Ammon's horn (tissue), 1 donor: ENCODE measurements around the gene FAM76A.
"Not testable (repeated sequence)": the region's sequence is repeated elsewhere in the genome, so short reads cannot be mapped to it uniquely, and the experiment has no call there.

Experiments used
- DNase-seq: peaks from one replicate; pipeline ENCODE4 v3.0.0-alpha.2; 2016; ENCODE audit warnings: low spot score

Gene FAM76A

GRCh38 chr1:27724961-27725373 is 794 bp upstream of the FAM76A start:
- peak; percentile 4 for DNase-seq

DNA sequence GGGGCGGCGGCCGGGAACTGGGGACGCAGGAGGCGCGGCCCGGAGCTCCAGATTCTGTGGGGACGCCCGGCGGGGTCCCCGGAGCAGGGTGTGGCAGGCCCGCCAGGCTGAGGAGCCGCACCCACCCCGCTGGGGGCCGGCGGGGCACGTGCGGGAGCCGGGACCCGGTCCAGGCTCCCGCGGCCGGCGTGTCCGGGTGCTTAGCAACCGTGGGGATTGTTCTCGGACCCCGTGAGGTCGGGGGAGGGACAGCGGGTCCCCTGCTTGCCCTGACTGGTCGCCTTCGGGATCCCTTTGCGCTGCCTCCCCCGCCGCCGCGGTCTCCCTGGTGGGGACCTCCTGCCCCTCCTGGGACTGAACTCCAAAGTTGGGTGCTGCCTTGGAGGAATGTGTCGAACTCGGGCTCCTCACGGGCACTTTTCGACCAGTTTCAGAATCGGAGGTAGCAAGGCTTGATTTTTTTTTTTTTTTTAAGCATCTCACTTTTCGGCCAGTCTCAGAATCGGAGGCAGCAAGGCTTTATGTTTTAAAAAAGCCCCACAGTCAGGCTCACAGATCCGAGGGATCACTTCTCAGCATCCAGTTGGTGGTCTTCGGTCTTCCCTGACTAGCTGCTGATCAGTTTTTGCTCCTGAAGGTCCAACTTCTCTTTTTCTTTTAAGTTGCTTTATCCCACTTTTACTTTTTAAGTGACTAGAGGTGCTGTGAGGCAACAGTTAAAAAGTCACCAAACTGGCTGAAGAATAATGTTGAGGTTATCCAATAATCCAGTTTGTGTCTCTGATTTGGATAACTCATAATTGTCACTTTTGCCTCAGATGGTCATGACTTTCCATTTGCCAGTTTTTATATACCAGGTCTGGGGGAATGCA is 648 bp downstream of the FAM76A start:
- DNase-seq: peak; percentile 61

- DNase-seq: no peak
Measured at GRCh38 chr1:27727126-27727525, 1.4 kb downstream of the FAM76A start.

- DNase-seq: no peak
Measured at GRCh38 chr1:27736252-27736651, 10.5 kb downstream of the FAM76A start.

GRCh38 chr1:27741121-27741520 is 15.4 kb downstream of the FAM76A start:
- no peak for DNase-seq

- no peak for DNase-seq
Measured at GRCh38 chr1:27744556-27744955, 18.8 kb downstream of the FAM76A start.

- DNase-seq: no peak
Measured at GRCh38 chr1:27745466-27745865, 19.7 kb downstream of the FAM76A start.

DNA sequence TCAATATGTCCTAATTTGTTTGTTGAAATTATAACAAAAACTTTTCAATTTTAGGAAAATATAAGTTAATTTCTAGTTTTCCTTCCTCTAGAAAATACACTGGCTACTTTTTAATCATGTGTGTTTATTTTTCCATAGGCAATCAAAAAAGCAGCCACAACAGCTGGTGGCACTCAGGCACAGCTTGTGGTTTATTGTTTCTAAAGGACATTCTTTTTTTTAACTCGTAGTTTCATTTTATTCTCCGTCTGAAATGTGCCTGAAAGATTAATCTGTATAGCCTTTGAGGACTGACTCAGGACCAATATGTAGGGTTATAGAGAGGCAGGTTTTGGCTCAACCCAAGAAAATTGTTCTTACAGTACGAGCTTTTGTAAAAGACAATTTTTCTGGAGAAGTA is 26.6 kb downstream of the FAM76A start:
- no peak for DNase-seq

- DNase-seq: no peak
Measured at GRCh38 chr1:27755286-27755685, 29.5 kb downstream of the FAM76A start.

DNA sequence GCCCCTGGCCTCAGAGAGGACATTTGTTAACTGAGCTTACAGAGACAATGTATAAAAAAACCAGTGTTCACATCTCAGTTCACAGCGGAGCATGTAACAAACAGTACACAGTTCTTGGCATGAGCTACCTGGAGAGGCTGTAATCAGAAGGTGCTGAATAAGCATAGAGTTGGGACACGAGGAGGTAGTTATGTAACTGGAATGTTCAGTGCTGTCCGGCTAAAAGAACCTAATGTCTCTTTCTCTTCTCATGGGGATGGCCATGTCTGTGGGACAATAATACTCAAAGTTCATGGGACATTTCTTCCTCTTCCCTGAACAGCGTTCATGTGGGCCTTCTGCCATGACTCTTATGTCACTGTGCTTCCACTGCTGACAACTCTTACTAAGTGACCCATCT is 30.1 kb downstream of the FAM76A start:
- no peak for DNase-seq

DNA sequence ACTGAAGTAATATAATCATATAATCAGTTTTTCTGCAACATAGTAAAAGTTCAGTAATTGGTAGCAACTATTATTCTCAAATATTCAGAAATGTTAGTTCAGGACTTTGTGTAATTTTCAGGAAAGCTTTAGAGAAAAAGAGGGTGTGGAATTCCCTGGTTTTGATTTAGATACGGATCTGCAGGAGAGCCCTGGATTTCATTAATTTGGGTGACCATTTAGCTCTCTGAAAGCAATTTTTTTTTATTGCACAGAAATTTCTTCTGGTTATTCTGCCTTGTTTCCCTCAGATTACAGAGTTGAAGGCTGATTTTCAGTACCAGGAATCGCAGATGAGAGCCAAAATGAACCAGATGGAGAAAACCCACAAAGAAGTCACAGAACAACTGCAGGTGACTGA is 33.5 kb downstream of the FAM76A start:
- DNase-seq: no peak

DNA sequence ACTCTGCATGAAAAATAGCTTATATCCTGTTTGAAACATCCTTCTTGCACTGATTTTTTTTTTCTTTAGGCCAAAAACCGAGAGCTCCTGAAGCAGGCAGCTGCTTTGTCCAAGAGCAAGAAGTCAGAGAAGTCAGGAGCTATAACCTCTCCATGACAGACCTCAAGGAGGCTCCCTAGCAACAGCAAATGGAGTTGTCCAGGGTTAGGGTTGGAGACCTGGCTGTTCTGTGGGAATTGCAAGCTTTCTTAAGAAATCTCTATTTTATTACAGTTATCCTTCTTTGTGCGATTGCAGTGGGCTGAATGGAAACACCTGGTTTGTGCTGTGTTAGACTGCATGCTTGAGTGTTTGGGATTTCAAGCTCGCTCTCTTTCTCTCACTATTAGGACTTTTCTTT is 34.7 kb downstream of the FAM76A start:
- no peak for DNase-seq

DNA sequence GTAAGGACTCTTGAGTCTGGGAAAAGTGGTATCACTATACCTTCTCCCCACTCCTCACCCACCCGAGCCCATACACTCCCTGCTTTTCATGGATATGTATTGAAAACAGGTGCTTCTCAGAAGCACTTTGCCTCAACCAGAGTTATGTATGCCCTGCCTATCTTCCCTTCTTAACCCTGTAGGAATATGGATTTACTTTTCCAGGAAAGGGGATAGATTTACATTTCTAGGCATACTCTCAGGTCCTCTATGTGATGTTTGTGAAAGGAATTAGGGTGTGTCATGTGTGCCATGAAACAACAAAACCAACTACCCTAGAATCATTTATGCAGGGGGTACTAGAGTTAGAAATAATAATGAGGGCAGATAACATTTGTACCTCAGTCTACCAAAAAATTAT is 36.3 kb downstream of the FAM76A start:
- no peak for DNase-seq

DNA sequence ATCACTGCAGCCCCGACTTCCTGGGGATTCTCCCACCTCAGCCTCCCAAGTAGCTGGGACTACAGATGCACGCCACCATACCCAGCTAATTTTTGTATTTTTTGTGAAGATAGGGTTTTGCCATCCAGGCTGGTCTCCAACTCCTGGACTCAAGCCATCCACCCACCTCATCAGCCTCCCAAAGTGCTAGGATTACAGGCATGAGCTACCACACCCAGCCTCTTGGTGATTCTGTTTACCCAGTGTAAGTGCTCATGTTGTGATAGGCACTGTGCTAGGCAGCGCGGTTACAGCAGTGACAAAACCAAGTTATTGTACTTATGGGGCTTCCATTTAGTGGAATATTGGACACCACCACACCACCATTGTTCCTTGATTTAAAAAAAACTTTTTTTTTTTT is 37.6 kb downstream of the FAM76A start:
- DNase-seq: no peak

DNA sequence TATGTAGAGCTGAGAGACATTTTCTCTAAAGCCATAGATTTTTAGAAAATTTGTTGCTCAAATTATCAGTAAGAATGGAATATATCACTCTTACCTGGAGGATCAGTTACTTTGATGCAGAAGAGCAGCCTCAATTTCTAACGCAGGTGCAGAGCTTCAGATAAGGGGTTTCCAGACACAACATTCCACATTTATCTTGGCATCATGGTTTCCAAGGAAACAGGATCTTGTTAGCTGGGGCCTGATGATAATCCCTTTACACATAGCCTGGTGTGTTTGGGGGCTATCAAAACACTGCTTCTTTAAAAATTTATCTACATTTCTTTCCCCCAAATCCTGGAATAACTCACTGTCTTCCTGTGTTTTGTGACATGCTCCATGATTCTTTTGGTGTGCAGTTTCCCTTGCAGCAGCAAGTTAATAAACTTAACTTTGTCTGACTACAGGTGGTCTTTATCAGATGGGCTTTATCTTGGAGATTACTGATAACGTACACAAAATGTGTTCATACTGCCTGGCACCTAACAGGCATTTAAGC is 44.6 kb downstream of the FAM76A start:
- DNase-seq: no peak

DNA sequence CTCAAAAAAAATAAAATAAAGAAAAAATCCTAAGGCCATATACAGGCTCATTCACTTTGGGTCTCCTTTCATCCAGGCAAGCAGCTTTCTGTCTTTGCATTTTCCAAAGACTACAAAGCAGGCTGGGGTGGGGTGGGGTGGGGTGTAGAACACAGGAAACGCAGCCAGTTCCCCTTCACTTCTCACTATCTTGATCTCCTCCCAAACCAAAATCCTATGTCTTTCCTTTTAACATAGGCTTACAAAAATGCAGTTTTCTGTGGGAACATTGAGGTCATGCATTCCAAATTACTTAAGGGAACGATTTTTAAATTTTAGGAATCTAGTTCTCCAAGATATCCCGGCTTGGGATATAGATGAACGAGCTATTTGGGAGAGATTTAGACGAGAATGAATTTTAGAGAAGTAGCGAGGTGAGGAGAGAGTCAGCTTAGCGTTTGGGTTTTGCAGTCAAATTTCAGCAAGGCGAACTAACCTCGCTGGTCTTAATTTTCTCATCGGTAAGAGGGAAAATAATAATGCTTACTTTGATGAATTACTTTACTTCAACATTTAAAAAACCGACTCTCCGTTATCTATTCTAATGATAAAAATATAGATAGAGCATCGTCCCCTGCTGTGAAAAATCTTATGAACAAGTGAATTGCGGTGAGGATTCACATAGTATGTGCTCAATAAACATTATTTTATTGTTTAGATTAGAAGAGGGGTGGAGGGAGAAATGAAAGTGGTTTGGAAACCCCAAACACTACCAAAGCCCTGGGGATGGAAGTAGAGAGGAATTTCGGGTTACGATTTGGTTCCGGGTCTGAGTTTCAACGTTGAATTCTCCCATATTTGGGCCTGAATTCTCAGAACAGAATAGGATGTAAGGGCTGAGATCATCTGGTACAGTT is 46.5 kb downstream of the FAM76A start:
- no peak for DNase-seq

DNA sequence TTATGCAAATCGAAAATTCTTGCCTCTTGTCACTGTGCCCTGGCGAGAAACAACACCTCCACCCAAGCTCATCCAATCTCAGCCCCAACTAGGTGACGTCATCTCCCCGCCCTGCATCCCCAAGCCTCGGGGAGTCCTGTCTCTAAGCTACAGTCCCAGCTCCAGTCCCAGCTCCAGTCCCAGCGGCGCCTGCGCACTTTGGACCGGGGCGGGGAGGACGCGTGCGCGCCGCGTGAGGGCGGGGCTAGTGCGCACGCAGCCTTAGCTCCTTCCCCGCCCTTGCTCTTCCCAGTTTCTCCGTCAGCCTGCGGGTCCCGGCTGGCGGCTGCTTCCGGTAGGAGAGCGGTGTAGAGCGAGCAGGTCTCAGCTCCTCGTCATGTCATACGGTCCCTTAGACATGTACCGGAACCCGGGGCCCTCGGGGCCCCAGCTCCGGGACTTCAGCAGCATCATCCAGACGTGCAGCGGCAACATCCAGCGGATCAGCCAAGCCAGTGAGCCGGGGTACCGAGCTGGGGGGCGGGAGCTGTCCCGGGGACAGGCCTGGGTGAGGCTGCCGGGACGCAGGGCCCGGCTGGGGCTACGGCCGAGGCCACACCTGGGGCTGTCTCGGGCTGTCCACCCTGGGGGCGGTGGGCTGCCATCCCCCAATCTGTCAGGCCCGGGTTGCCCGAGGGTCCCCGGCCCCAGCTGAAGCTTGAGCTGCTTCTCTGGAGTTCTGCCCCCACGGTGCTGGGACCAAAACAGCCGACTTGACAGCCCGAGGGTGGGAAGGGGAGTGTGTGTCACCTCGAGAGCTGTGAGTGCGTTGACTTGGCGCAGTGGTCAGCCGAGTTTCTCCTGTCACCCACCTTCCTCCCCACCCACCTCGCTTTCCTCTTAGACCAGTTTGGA is 47.4 kb downstream of the FAM76A start, which contains the start of gene STX12:
STX12 (plus strand) TSS at position 288 of the 894 bp plus-strand sequence; CDS start at position 377, 89 bp downstream.
- peak; percentile 99 for DNase-seq

DNA sequence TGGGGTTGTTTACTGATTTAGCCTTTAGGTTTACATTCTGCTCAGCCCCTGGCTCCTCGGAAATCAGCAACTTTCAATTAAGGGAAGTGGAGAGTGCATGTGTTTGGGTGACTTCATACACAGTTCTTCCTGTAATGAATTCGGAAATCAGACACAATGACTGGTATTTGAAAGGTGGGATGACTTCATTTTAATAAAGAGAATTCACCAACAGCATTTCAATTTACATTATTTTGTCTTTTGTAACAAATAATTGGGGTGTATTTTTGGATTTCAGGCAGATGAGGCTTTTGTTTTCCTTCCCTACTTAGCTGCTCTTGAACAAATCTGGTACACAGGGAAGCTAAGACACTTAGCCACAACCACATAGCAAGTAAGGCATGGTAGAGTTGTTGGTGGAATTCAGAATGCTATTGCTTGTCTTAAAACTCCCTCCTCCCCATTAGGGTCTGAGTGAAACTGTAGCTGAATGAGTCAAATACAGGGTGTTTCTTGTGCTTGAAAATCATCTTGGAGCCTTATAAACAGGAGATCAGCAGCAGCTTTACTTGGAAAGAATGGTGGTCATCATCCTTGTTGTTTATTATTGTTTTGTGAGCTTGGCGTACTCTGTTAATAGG is 48.2 kb downstream of the FAM76A start:
- no peak for DNase-seq

- no peak for DNase-seq
Measured at GRCh38 chr1:27774654-27775053, 48.9 kb downstream of the FAM76A start.

DNA sequence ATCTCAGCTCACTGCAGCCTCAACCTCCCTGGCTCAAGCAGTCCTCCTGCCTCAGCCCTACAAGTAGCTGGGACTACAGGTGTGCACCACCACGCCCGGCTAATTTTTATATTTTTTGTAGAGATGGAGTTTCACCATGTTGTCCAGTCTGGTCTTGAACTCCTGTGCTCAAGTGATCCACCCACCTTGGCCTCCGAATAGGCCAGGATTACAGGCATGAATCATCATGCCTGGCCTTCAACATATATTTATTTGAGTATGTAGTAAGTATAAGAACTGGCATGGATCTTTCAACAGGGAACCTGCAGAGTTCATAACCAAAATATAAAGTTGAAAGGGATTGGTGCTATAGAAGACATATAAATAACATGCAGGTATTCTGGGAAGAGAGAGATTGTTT is 49.6 kb downstream of the FAM76A start:
- not testable (repeated sequence) for DNase-seq

DNA sequence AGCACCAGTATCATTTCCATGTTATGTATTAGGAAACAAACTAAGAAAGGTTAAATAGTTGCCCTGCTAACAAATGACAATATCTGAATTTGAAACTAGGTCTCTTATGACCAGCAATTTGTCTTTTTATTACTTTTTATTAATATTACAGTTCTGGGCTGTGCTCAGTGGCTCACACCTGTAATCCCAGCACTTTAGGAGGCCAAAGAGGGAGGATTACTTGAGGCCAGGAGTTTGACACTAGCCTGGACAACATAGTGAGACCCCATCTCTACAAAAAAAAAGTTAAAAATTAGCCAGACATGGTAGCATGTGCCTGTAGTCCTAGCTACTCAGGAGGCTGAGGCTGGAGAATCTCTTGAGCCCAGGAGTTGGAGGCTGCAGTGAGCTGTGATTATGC is 50.5 kb downstream of the FAM76A start:
- DNase-seq: not testable (repeated sequence)
